NCI-H1092 treated with DMSO at 0.1 percent for 48 hours (cell line): ENCODE data around the gene EIF4G3.
"Not testable (repeated sequence)": the region's sequence is repeated elsewhere in the genome, so short reads cannot be mapped to it uniquely, and the experiment has no call there.

Source experiments
- DNase-seq: peaks from one replicate; lab custom pipeline; 2025; lab: John Stamatoyannopoulos, UW

Gene EIF4G3

DNA sequence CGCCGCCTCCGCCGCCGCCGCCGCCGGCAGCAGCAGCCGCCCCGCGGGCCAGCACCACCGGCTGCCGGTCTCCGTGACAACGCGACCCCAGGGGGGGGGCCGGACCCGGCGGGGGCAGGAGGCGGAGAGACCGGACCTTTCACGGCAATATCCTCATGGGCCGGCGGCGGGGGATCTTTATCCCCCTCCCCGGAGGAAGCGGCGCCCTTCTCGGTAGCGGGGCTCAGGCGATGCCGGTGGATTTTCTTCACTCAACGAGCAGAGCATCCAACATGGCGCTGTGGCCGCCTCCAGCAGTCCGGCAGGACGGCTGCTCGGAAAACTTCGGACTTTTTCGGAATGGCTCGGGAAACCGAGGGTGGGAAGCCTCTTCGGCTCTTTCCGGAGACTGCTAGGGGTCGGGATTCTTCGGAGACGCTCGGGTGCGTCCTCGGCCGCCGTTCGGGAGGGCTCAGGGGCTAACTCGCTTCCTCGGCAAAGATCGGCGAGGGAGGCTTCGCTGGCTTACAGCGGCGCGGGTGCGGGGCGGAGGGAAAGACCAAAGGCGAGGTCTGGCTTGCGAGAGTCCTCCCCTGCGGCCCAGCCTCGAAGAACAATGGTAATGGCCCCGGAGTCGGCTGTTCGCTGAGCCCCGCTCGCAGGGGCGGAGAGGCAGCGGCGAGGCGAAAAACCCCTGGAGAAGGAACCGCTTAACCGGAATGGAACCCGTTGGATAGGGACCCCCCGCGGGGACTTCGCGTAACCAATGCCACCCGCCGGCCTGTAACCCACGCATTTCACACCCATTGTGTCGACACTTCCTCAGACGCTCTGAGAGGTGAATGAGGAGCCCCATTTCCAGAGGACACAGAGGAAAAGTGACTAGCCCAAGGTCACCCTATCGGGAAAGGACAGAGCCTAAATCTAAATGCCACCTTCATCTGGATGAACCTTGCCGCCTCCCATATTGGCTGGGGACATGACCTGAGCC lies at the start of gene EIF4G3:
Gene EIF4G3, minus strand, starts transcription at position 312 of the 970 bp plus-strand sequence. CDS start 174,155 bp downstream, outside the sequence.
- DNase-seq: peak; percentile 99

DNA sequence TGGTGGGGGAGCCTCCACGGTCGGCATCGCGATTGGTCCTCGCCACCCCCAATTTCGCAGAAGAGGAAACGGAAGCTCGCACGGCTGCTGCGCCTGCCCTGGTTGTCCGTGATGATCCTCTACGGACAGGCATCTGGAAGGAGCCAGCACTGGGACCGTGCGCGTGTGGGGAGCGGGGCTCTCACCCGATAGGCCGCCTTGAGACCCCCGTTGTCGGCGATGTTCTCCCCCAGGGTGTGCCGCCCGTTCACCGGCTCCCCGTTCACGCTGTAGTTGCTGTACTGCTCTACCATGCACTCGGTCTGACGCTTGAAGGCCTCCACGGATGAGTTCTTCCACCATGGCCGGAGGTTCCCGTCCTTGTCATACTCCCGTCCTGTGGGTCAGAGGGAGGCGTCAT lies 48.4 kb upstream of the EIF4G3 start:
- DNase-seq: no peak

DNA sequence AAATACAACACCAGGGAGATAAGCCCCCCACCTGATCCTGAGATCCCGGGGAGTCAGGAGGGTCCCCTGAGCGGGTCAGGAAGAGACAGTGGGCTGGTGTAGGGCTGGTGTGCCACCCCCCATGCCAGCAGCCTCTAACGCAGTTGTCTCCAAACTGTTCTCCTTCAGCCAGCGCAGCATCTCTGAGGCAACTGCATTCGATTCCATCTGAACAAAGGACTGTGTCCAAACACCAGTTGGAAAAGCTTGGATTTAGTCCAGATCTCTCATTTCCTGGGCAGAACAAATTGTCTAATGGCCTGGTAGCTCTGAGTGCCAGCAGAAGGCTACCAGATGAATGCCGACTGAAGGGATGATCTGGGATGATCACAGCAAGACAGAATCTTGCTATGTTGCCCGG lies 44.1 kb upstream of the EIF4G3 start:
- peak; percentile 94 for DNase-seq

DNA sequence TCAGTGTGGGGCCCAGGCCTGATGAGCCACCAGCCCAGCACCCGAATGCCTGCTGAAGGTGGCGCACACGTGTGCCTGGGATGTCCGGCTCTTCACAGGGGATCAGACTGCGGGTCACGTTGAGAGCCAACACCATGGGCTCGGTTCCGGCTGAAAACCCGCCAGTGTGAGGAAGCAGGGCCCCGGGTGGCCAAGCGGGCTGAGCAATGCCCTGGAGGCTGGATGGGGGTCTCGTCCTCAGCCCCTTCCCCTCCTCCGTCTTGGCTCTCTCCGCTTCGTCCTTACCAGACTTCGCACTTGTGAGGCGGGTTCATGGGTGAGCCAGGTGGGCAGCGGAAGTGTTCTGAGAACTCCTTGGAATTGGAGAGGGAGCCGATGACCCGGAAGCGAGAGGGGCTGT lies 43.0 kb upstream of the EIF4G3 start:
- DNase-seq: no peak

GRCh38 chr1:21217812-21218596 lies 41.3 kb upstream of the EIF4G3 start:
- peak; percentile 10 for DNase-seq

DNA sequence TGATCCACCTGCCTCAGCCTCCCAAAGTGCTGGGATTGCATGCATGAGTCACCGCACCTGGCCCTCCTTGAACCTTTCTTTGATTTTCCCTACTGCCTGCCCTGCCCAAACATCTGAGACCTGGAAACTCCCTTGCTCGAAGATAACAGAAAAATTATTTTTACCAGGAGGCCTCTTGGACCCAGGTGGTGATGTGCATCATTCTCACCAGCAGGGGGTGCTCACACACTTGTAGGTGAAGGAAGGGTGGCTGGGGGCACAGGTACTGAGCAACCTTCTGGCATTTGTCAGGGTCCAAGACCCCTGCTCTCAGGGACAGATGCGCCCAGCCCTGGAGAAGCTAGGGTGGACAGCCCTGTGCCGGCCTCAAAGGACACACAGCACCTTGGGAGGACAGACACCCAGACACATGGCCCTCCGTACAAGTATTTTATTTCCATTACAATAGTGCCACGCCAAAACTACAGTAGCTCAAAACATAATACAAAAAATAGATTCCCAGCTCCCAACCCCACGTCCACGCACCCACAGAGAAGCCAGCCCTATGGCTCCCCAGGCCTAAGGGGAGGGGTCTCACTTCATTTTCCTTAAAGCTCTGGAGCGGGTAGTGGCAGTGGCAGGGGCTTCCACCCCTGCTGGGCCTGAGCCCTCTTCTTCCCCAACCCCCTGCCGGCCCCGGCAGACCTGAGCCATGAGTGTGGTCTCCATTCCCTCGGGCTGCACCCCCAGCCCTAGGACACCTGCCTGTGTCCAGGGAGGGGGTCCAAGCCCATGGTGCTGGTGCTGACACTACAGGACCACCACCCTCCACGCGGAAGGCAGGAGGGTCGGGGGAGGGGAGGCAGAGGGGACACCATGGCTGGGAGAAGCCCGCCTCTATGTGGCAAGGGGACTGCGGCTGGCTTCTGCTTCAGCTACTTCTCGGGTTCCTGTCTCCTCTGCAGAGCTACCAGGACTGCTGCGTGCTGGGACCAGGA lies 40.4 kb upstream of the EIF4G3 start:
- peak; percentile 28 for DNase-seq

DNA sequence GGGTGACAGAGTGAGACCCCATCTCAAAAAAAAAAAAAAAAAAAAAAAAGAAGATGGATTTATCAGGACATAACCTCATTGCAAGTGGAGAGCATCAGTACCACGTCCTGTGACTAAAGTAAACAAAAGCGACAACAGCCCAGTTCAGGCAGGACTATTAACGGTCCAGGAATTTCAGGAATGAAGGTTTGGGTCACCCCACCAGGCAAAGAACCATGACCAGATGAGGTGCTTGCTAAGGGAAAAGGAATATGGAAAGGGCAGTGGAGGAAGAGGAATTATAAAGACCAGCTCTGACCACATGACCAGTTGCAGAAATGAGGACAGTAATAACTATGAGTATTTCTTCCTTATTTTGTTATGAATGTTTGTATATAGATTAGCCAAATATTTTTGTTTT lies 35.4 kb upstream of the EIF4G3 start:
- no peak for DNase-seq

GRCh38 chr1:21208137-21208700 lies 31.5 kb upstream of the EIF4G3 start:
- not testable (repeated sequence) for DNase-seq

GRCh38 chr1:21206117-21206516 lies 29.4 kb upstream of the EIF4G3 start:
- no peak for DNase-seq

- no peak for DNase-seq
These were observed 28.7 kb upstream of the EIF4G3 start for GRCh38 chr1:21205416-21205815.

DNA sequence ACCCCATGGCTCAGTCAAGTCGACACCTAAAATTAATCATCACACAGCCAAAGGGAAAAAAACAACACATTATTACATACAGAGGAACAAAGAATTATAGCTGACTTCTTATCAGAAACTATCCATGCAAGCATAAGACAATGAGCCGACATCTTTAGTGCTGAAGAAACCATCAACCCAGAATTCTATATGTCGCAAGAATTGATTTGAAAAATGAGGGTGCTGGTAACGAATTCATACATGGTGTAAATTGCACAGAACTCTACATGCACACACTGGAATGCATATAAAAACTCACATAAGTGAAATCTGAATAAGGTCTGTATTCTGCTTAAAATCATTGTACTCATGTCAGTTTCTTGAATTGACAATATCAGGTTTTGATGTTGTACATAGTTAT lies 25.0 kb upstream of the EIF4G3 start:
- DNase-seq: no peak

DNA sequence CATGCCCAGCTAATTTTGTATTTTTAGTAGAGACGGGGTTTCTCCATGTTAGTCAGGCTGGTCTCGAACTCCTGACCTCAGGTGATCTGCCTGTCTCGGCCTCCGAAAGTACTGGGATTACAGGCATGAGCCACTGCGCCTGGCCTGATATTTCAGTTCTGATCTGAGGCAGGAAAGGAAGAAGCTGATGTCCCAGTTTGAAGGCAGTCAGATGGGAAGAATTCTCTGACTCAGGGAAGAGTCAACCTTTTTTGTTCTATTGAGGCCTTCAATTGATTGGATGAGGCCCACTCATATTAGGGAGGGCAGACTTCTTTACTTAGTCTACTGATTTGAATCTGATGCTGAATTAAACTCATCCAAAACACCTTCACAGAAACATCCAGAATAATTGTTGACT lies 24.5 kb upstream of the EIF4G3 start:
- not testable (repeated sequence) for DNase-seq

DNA sequence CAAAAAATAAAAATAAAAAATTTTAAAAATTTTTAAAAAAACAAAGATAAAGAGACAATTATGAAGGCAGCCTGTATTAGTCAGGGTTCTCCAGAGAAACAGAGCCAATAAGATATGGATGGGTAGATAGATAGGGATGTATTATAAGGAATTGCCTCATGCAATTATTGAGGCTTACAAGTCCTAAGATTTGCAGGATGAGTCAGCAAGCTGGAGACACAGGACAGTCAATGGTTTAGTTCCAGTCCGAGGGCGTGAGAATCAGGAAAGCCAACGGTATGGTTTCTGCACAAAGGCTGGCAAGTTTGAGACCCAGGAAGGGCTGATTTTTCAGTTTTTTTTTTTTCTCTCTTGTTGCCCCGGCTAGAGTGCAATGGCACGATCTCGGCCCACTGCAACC lies 24.1 kb upstream of the EIF4G3 start:
- DNase-seq: no peak

- DNase-seq: no peak
These were observed 22.2 kb upstream of the EIF4G3 start for GRCh38 chr1:21198929-21199328.

DNA sequence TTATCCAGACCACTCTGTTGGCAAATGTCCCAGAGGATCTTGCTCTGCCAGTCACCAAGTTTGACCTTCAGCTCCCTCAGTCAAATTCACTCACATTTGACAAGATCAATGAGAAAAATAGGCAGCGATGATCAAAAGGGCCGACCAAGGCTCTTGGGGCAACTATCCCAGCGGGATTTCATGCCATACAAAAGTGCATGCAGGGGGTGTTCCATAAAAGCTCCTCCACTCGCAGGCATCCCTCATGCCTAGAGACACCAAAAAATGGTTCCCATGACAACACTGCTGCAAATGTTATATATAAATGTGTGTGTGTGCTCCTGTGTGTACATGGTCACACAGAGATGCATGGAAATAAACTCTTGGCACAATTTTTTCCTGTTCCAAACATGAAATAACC lies 16.2 kb upstream of the EIF4G3 start:
- no peak for DNase-seq

GRCh38 chr1:21192284-21192683 lies 15.6 kb upstream of the EIF4G3 start:
- DNase-seq: no peak

- DNase-seq: not testable (repeated sequence)
These were observed 14.1 kb upstream of the EIF4G3 start for GRCh38 chr1:21190771-21191170.

- no peak for DNase-seq
These were observed 13.3 kb upstream of the EIF4G3 start for GRCh38 chr1:21189906-21190500.

DNA sequence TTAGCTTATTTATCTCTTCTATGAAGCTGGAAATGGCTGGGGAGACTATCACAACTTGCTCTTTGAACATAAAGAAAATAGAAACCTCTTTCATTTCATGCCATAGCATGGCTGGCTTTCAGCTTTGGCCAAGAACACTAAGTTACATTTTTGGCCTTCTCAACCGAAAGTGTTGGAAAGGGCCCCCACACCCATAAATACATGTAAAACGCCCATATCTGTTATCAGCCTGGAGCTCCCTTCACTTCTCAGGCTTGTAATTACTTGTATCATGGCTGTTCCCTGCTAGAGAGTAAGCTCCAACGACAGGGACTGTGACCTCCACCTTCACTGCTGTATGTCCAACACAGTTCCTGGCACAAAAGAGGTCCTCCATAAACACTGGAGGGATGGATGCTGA lies 12.7 kb upstream of the EIF4G3 start:
- no peak for DNase-seq

DNA sequence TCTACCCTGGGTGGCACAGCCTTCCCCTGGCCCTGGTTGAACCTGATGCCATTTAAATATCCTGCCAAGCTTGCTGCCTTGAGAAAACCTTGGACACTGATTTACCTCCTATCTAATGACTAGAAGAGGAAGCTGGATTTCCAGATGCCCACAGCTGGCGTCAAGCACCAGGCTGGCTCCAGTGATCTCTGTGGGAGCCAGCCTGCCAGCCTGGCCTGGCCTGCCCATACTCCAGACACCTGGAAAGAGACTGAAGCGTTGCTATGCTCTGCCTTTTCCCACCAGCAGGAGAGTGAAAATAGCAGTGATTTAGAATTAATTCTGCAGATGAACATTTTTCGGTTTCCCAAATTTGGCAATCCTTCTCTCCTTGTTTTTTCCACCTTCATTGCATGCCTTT lies 11.5 kb upstream of the EIF4G3 start:
- DNase-seq: peak; percentile 78

DNA sequence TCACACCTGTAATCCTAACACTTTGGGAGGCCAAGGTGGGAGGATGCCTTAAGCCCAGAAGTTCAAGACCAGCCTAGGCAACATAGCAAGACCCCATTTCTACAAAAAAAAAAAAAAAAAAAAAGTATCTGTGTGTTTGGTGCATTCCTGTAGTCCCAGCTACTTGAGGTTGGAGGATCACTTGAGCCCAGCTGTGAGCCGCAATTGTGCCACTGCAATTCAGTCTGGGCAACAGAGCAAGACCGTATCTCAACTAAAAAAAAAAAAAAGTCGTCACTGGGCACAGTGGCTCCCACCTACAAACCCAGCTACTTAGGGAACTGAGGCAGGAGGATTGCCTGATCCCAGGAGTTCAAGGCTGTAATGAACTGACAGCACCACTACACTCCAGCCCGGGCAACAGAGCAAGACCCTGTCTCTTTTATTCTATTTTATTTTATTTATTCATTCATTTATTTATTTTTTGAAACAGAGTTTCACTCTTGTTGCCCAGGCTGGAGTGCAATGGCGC lies 8.6 kb upstream of the EIF4G3 start:
- DNase-seq: no peak
